Measurements from ENCODE around the gene MIX23. TPM values are rescaled to one million over a fixed set of nuclear protein-coding genes. Genes with fewer than 3 reads are reported as not detected.

MIX23 gene
- total and polyA plus RNA-seq, 2 of the 4 experiments (the other 2 are of a cell fraction): 10.0 to 26.7 TPM

DNA sequence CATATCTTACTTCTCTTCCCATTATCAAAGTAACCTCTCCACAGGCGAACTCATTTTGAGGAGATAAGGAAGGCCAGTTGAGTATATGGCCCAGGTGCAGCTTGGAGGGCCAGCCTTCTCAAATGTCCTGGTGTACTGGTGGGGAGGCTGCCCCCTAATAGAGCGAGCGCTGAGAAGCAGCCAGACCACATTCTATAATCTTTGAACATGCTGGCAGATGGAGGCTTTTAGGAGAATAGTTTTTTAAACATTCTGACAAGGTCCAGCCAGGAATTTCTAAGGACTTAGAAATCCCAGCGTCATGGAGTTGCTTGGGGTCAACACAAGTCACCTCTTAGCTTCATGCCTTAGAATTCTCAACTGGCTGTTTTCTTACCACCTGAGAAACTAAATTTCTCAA is 27.1 kb upstream of the MIX23 start:
- Histone ChIP-seq H3K27me3 (ENCODE audit: control insufficient read depth, insufficient read depth, low read length) (no peaks in the 10 kb centered on the region), H3K9ac (ENCODE audit: low read depth, low read length) (no peak overlapping the region), H2AFZ (replicated peaks; ENCODE audit: low read length, poor library complexity) (no peak overlapping the region), H3K4me1 (ENCODE audit: control insufficient read depth, insufficient read depth, low read length) (no peaks in the 10 kb centered on the region), H3K36me3 (ENCODE audit: control insufficient read depth, insufficient read depth, low read length) (peaks cover 14% of the 10 kb centered on the region), H3K14ac (replicated peaks; ENCODE audit: low read depth, low read length) (no peak overlapping the region), H2BK20ac (ENCODE audit: low read depth, low read length) (no peak overlapping the region), H4K20me1 (ENCODE audit: insufficient read depth, low read length) (no peaks in the 10 kb centered on the region), H2AK9ac (replicated peaks; ENCODE audit: low read depth, low read length, poor library complexity) (no peak overlapping the region), H2BK120ac (ENCODE audit: low read depth, low read length) (no peak overlapping the region), H3K27ac (ENCODE audit: insufficient read depth, low read length) (no peak overlapping the region), H3K18ac (ENCODE audit: low read depth, low read length) (no peak overlapping the region), H2AK5ac (ENCODE audit: low read depth, low read length) (no peak overlapping the region), H3K9me3 (ENCODE audit: control insufficient read depth, insufficient read depth, low read length) (no peaks in the 10 kb centered on the region), H2BK15ac (ENCODE audit: low read depth, low read length) (no peak overlapping the region), H3K79me1 (ENCODE audit: low read depth in 1 of 2, low read length in 2 of 2) (peaks cover 12 to 24% of the 10 kb centered on the region in 2 experiments), H3K4me2 (ENCODE audit: low read depth, low read length) (no peak overlapping the region), H3K56ac (ENCODE audit: extremely low read depth, insufficient read depth, low read length) (no peak overlapping the region), H4K8ac (ENCODE audit: low read depth in 2 of 2, low read length in 2 of 2) (no peak overlapping the region), H3K9me1 (ENCODE audit: insufficient read depth, low read length) (no peaks in the 10 kb centered on the region; the same call in 1 of the 2 replicates), H2BK5ac (ENCODE audit: low read depth, low read length, poor library complexity, severe bottlenecking) (no peak overlapping the region), H3K4ac (ENCODE audit: low read depth, low read length) (no peak overlapping the region), H4K5ac (ENCODE audit: low read depth, low read length) (no peak overlapping the region), H4K91ac (ENCODE audit: insufficient read depth, low read depth, low read length) (no peak overlapping the region), H3K23ac (ENCODE audit: low read depth, low read length) (no peak overlapping the region), H3K4me3 (ENCODE audit: insufficient read depth, low read depth, low read length) (no peak overlapping the region)
- WGBS, 2 experiments (ENCODE audit: extremely low coverage in 2 of 2, insufficient read length in 1 of 2): no CpG with 5 or more reads among the region's 4 CpGs
- dilution Hi-C loops (cut with HindIII; ENCODE audit: low sequenced_read_pairs, unreplicated experiment): no loop called here
- ATAC-seq (ENCODE audit: low read depth): no peak
- in situ Hi-C loops (cut with MboI; ENCODE audit: low sequenced_read_pairs): no loop called here
- ChIA-PET POLR2A (ENCODE audit: unreplicated experiment) (no interaction called here), CTCF (interaction anchor here (0.7 to 1.2 kb wide), 2 partner anchors 47 to 610 kb away, joined by 3 read pairs; no protein-coding TSS in a partner anchor)
- no TSS peak for BruUV-seq (replicated peaks)
- intact Hi-C loops (cut with micrococcal nuclease): no loop called here
- TF ChIP-seq CHD1 (IDR thresholded peaks at IDR 0.05; ENCODE audit: low read depth, low read length) (no peak), RCOR1 (IDR thresholded peaks at IDR 0.05; ENCODE audit: insufficient replicate concordance, low read length) (no peak), CTCF (conservative IDR thresholded peaks at IDR 0.05; ENCODE audit: low read depth, low read length) (no peak), FOS (IDR thresholded peaks at IDR 0.05; ENCODE audit: low read depth, low read length) (no peak), MXI1 (IDR thresholded peaks at IDR 0.05; ENCODE audit: borderline replicate concordance, low read depth, low read length) (no peak), RAD21 (IDR thresholded peaks at IDR 0.05; ENCODE audit: low read length) (no peak), MAZ (IDR thresholded peaks at IDR 0.05; ENCODE audit: borderline replicate concordance, low read depth, low read length) (no peak), SMC3 (IDR thresholded peaks at IDR 0.05; ENCODE audit: low read depth, low read length) (no peak), NFE2L2 (IDR thresholded peaks at IDR 0.05; ENCODE audit: low read depth, low read length) (no peak)
- no peak for DNase-seq
